ENCODE results near the gene RNLS. TPM values are rescaled to one million over a fixed set of nuclear protein-coding genes. Genes with fewer than 3 reads are reported as not detected.

RNLS gene
- total and polyA plus RNA-seq, 3 donors from 2014 or later: 13.0 to 27.4 (median 27.1) TPM

GRCh38 chr10:88423732-88424131 is 159.4 kb downstream of the RNLS start:
- TF ChIP-seq POLR2A (IDR thresholded peaks at IDR 0.05) (no peak), CTCF (IDR thresholded peaks at IDR 0.05) (no peak)
- DNase-seq: no peak

DNA sequence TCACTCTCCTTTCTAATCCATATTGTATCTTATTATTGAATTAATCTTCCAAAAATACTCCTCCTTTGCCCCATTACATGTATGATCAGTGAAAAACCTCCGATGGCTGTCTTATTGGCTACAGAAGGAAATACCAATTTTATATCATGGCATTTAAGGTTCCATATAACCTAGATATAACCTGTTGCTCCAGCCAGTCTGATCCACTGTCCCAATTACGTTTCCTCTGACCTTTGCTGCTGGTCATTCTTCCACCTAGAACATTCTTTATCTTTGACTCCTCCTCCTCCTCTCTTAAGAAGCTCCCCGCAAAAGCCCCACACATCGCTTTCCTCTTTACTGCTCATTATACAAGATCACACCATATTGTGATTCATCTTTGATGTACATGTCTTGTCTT is 161.5 kb downstream of the RNLS start:
- Histone ChIP-seq H3K27ac (no peak overlapping the region), H3K9me3 (no peaks in the 10 kb centered on the region), H3K27me3 (no peaks in the 10 kb centered on the region), H3K4me3 (no peak overlapping the region), H3K4me1 (no peaks in the 10 kb centered on the region), H3K36me3 (ENCODE audit: low read depth, missing control alignments) (no peaks in the 10 kb centered on the region)
- no peak for TF ChIP-seq POLR2A (IDR thresholded peaks at IDR 0.05)
- TF ChIP-seq CTCF (IDR thresholded peaks at IDR 0.05): no peak
- 83 to 86% methylated on average over 4 of the region's 4 CpGs for WGBS, 2 donors
- no peak for DNase-seq
- intact Hi-C loops (cut with DNase I; ENCODE audit: low total_unique reads): no loop called here

More at GRCh38 chr10:88423732-88424131, 159.4 kb downstream of the RNLS start:
- intact Hi-C loops (cut with DNase I; ENCODE audit: low total_unique reads): no loop called here
- Histone ChIP-seq H3K27me3 (no peaks in the 10 kb centered on the region), H3K4me1 (no peaks in the 10 kb centered on the region), H3K9me3 (no peaks in the 10 kb centered on the region), H3K4me3 (no peak overlapping the region), H3K27ac (no peak overlapping the region), H3K36me3 (ENCODE audit: low read depth, missing control alignments) (no peaks in the 10 kb centered on the region)

DNA sequence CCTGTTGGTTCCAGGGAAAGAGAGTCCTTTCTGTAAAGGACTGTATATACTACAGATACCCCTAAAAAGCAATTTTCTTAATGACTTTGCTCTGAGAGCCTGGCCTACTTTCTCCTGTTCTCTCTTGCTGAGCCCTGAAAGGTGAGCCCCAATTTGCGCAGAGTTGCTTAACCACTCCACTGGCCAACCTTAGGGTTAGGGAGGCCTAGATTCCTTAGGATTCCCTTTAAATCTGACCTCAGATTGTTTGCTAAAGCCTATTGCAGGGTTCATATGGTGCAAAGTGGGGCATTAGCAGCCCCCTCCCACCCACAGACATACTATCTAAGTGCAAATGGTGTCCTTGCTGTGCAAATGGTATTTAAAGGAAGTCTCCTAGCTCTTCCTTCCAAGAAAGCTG is 164.2 kb downstream of the RNLS start:
- Histone ChIP-seq H3K27ac (no peak overlapping the region), H3K4me3 (no peak overlapping the region), H3K9me3 (no peaks in the 10 kb centered on the region), H3K4me1 (no peaks in the 10 kb centered on the region), H3K36me3 (ENCODE audit: low read depth, missing control alignments) (no peaks in the 10 kb centered on the region), H3K27me3 (no peaks in the 10 kb centered on the region)
- intact Hi-C loops (cut with DNase I; ENCODE audit: low total_unique reads): no loop called here
- WGBS, 2 donors: 88 to 96% methylated on average over 1 of the region's 1 CpG
- TF ChIP-seq POLR2A (IDR thresholded peaks at IDR 0.05): no peak
- TF ChIP-seq CTCF (IDR thresholded peaks at IDR 0.05): no peak
- DNase-seq: no peak

- intact Hi-C loops (cut with DNase I; ENCODE audit: low total_unique reads): no loop called here
- Histone ChIP-seq H3K4me3 (no peak overlapping the region), H3K36me3 (ENCODE audit: low read depth, missing control alignments) (no peaks in the 10 kb centered on the region), H3K27ac (no peak overlapping the region), H3K27me3 (no peaks in the 10 kb centered on the region), H3K9me3 (no peaks in the 10 kb centered on the region), H3K4me1 (no peaks in the 10 kb centered on the region)
- DNase-seq: no peak
- WGBS, 2 donors: 40 to 43% methylated on average over 3 of the region's 3 CpGs
- no peak for TF ChIP-seq CTCF (IDR thresholded peaks at IDR 0.05)
- TF ChIP-seq POLR2A (IDR thresholded peaks at IDR 0.05): no peak
Measured at GRCh38 chr10:88417387-88418030, 165.6 kb downstream of the RNLS start.

GRCh38 chr10:88416801-88417200 is 166.3 kb downstream of the RNLS start:
- no peak for DNase-seq
- Histone ChIP-seq H3K4me1 (no peaks in the 10 kb centered on the region), H3K27me3 (no peaks in the 10 kb centered on the region), H3K27ac (no peak overlapping the region), H3K36me3 (ENCODE audit: low read depth, missing control alignments) (no peaks in the 10 kb centered on the region), H3K9me3 (no peaks in the 10 kb centered on the region), H3K4me3 (no peak overlapping the region)
- TF ChIP-seq CTCF (IDR thresholded peaks at IDR 0.05): no peak
- 96% methylated on average over 1 of the region's 1 CpG for WGBS, 2 donors
- intact Hi-C loops (cut with DNase I; ENCODE audit: low total_unique reads): no loop called here

Data from testis (tissue), 3 donors.